ENCODE measurements around the gene ACP2.

DNA sequence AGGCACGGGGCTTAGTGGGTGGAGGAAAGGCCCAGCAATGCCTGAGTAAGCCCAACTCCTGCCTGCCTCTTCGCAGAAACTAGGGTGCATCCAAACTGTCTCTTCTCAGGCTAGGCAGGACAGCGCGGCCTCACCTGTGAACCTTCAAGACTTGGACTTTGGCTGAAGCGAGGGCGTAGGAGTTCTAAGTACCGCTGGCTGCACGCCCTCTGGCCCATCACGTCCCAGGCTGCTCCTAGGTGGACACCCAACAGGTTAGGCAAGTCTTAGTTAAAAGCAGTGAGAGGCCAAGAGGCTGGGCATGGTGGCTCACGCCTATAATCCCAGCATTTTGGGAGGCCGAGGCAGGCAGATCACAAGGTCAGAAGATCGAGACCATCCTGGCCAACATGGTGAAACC is 35.7 kb downstream of the ACP2 start:
- TF ChIP-seq EP300 (IDR thresholded peaks at IDR 0.05) (no peak), POLR2A (IDR thresholded peaks at IDR 0.05) (no peak)
- TF ChIP-seq, protein P1, sequence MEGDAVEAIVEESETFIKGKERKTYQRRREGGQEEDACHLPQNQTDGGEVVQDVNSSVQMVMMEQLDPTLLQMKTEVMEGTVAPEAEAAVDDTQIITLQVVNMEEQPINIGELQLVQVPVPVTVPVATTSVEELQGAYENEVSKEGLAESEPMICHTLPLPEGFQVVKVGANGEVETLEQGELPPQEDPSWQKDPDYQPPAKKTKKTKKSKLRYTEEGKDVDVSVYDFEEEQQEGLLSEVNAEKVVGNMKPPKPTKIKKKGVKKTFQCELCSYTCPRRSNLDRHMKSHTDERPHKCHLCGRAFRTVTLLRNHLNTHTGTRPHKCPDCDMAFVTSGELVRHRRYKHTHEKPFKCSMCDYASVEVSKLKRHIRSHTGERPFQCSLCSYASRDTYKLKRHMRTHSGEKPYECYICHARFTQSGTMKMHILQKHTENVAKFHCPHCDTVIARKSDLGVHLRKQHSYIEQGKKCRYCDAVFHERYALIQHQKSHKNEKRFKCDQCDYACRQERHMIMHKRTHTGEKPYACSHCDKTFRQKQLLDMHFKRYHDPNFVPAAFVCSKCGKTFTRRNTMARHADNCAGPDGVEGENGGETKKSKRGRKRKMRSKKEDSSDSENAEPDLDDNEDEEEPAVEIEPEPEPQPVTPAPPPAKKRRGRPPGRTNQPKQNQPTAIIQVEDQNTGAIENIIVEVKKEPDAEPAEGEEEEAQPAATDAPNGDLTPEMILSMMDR (IDR thresholded peaks at IDR 0.05) = no peak
